Activated B cell treated with CpG ODN at 0.5 μM for 24 hours (primary cell): Measurements from ENCODE around the gene RFPL2. TPM values are rescaled to one million over a fixed set of nuclear protein-coding genes. Genes with fewer than 3 reads are reported as not detected.

Experiments
- ATAC-seq: fragments of 200-7000 bp; cut with Tn5 transposase; one replicate; pipeline ENCODE4 v1.10.0; 2021; ENCODE audit warnings: low read depth, mild to moderate bottlenecking, moderate library complexity
- CTCF ChIA-PET: fragments of 350-600 bp; sonication (Branson Sonifier 250); formaldehyde crosslinking; loops from one replicate; lab custom pipeline; 2021; ENCODE audit warnings: antibody characterized with exemption; lab: Charles Lee
- POLR2A ChIA-PET: fragments of 350-600 bp; sonication (Branson Sonifier 250); formaldehyde crosslinking; loops from one replicate; lab custom pipeline; 2021; ENCODE audit warnings: antibody characterized with exemption; lab: Charles Lee
- DNase-seq: peaks from one replicate; pipeline ENCODE4 v3.0.0; 2022
- H3K27ac Mint-ChIP-seq: one replicate; pipeline ENCODE4 v1.8.0; 2020; ENCODE audit warnings: mixed read lengths
- H3K27me3 Mint-ChIP-seq: one replicate; pipeline ENCODE4 v1.8.0; 2021; ENCODE audit warnings: mixed read lengths
- H3K36me3 Mint-ChIP-seq: one replicate; pipeline ENCODE4 v1.8.0; 2021; ENCODE audit warnings: low read depth, mixed read lengths
- H3K4me1 Mint-ChIP-seq: one replicate; pipeline ENCODE4 v1.8.0; 2021; ENCODE audit warnings: mixed read lengths
- H3K4me3 Mint-ChIP-seq: one replicate; pipeline ENCODE4 v1.8.0; 2020; ENCODE audit warnings: mild to moderate bottlenecking, mixed read lengths
- H3K9me3 Mint-ChIP-seq: one replicate; pipeline ENCODE4 v1.8.0; 2020; ENCODE audit warnings: mixed read lengths
- CTCF ChIP-seq: fragments of 200-600 bp; IDR thresholded peaks from one replicate; pipeline ENCODE4 v1.8.0; 2022; ENCODE audit warnings: antibody characterized with exemption, mild to moderate bottlenecking
- intact Hi-C: fragments of 100-400 bp; cut with micrococcal nuclease; formaldehyde crosslinking; loops from one replicate; pipeline ENCODE4 v1.15.1; 2024
- total RNA-seq: library from RNA; stranded (reverse); gene quantifications from 2 replicates; pipeline ENCODE4 v1.2.3, GENCODE V29; 2022

RFPL2 gene
- total RNA-seq, 1 donor from 2014 or later: not detected

GRCh38 chr22:32206774-32207758, 2.2 kb upstream of the RFPL2 start:
- Mint-ChIP-seq H3K4me1 (no peaks in the 10 kb centered on the region), H3K27ac (no peak overlapping the region), H3K36me3 (no peaks in the 10 kb centered on the region), H3K4me3 (no peak overlapping the region), H3K27me3 (peaks cover 31% of the 10 kb centered on the region), H3K9me3 (no peaks in the 10 kb centered on the region)
- DNase-seq (no peak), ATAC-seq (peak; percentile 45)
- TF ChIP-seq CTCF: no peak
- intact Hi-C loops: loop anchor here (1.0 to 10.0 kb wide), 3 partner anchors 104 to 238 kb away; no protein-coding TSS in a partner anchor
- POLR2A ChIA-PET: no interaction called here
- CTCF ChIA-PET: interaction anchor here (1.1 kb wide), 1 partner anchor 42 kb away, joined by 3 read pairs; no protein-coding TSS in a partner anchor

GRCh38 chr22:32205974-32206773, 1.3 kb upstream of the RFPL2 start:
- no peaks in the 10 kb centered on the region for H3K36me3 Mint-ChIP-seq
- H3K27me3 Mint-ChIP-seq: peaks cover 33% of the 10 kb centered on the region
- no peak overlapping the region for H3K27ac Mint-ChIP-seq
- intact Hi-C loops: loop anchor here (10.0 kb wide), 1 partner anchor 239 kb away; no protein-coding TSS in a partner anchor
- H3K9me3 Mint-ChIP-seq: no peaks in the 10 kb centered on the region
- DNase-seq (no peak), ATAC-seq (no peak)
- ChIA-PET CTCF (no interaction called here), POLR2A (no interaction called here)
- TF ChIP-seq CTCF: no peak
- H3K4me1 Mint-ChIP-seq: no peaks in the 10 kb centered on the region
- no peak overlapping the region for H3K4me3 Mint-ChIP-seq

- ChIA-PET POLR2A (no interaction called here), CTCF (no interaction called here)
- no peak for ATAC-seq
- Mint-ChIP-seq H3K27me3 (peaks cover 31% of the 10 kb centered on the region), H3K4me1 (no peaks in the 10 kb centered on the region), H3K27ac (no peak overlapping the region), H3K9me3 (no peaks in the 10 kb centered on the region), H3K36me3 (no peaks in the 10 kb centered on the region), H3K4me3 (peak overlapping the region; percentile 28)
- intact Hi-C loops: loop anchor here (10.0 kb wide), 1 partner anchor 241 kb away; no protein-coding TSS in a partner anchor
- no peak for TF ChIP-seq CTCF
- DNase-seq: no peak
Measured at GRCh38 chr22:32204040-32204855, 625 bp downstream of the RFPL2 start.

- Mint-ChIP-seq H3K27me3 (peaks cover 38% of the 10 kb centered on the region), H3K9me3 (no peaks in the 10 kb centered on the region), H3K27ac (no peak overlapping the region), H3K4me3 (no peak overlapping the region), H3K36me3 (no peaks in the 10 kb centered on the region), H3K4me1 (no peaks in the 10 kb centered on the region)
- ChIA-PET POLR2A (no interaction called here), CTCF (no interaction called here)
- ATAC-seq (no peak), DNase-seq (no peak)
- TF ChIP-seq CTCF: no peak
- intact Hi-C loops: loop anchor here (10.0 kb wide), 1 partner anchor 241 kb away; no protein-coding TSS in a partner anchor
Measured at GRCh38 chr22:32203181-32204039, 1.5 kb downstream of the RFPL2 start.
